HepG2 (cell line): ENCODE measurements around the gene MED22. TPM values are rescaled to one million over a fixed set of nuclear protein-coding genes. Genes with fewer than 3 reads are reported as not detected.

ENCODE experiments used
- ATAC-seq: fragments of 200-7000 bp; cut with Tn5 transposase; 3 replicates; pipeline ENCODE4 v1.9.1; 2020; ENCODE audit warnings: mild to moderate bottlenecking, moderate library complexity
- BruUV-seq: library from RNA; stranded (reverse); fragments of 400-500 nt; replicated peaks from 2 replicates; lab custom pipeline; 2021; lab: Mats Ljungman, UMichigan
- CTCF ChIA-PET: fragments of 300-600 bp; formaldehyde crosslinking; extraction: SDS; loops from one replicate; lab custom pipeline; 2021; ENCODE audit warnings: low total read pairs, inconsistent platforms, low intra/inter-chr PET ratio; lab: Yijun Ruan, JAX
- POLR2A ChIA-PET: fragments of 350-600 bp; sonication (Branson Sonifier 250); formaldehyde crosslinking; loops from one replicate; lab custom pipeline; 2020; ENCODE audit warnings: antibody characterized with exemption, inconsistent platforms; lab: Yijun Ruan, JAX
- DNase-seq: peaks from one replicate; pipeline ENCODE4 v3.0.0-alpha.2; 2015; ENCODE audit warnings: low spot score
- FAIRE-seq: peaks from 3 replicates; lab custom pipeline; 2011; peaks lifted over from hg19 to GRCh38; lab: Jason Lieb, UNC
- H2AFZ ChIP-seq: one replicate; pipeline ENCODE4 v1.6.1; 2011; ENCODE audit warnings: low read length, inconsistent platforms
- H3K27ac ChIP-seq: fragments of 300-600 bp; 3 replicates; pipeline ENCODE4 v1.8.0; 2011; ENCODE audit warnings: mixed run types, mild to moderate bottlenecking, mixed read lengths, low read length, inconsistent platforms; ENCODE audit not compliant: insufficient read depth; ENCODE audit errors: extremely low read length
- H3K27me3 ChIP-seq, 2 experiments: fragments of 200-600 bp in 1 of 2; 2 replicates in 1 of 2; 3 replicates in 1 of 2; pipeline versions ENCODE4 v1.6.0 to v1.8.0; 2011; ENCODE audit warnings: low read length in 2 of 2, mild to moderate bottlenecking in 2 of 2, moderate library complexity in 2 of 2, inconsistent platforms in 1 of 2; ENCODE audit not compliant: insufficient read depth in 2 of 2, control insufficient read depth in 1 of 2
- H3K36me3 ChIP-seq, 2 experiments: fragments of 200-600 bp in 1 of 2; replicated peaks in 1 of 2; 2 replicates in 1 of 2; 3 replicates in 1 of 2; pipeline versions ENCODE4 v1.5.1 to v1.8.0; 2011; ENCODE audit warnings: low read length in 2 of 2, inconsistent platforms in 1 of 2; ENCODE audit not compliant: insufficient read depth in 2 of 2, control insufficient read depth in 1 of 2
- H3K4me1 ChIP-seq: 2 replicates; pipeline ENCODE4 v1.5.1; 2012; ENCODE audit warnings: low read length, inconsistent platforms; ENCODE audit not compliant: insufficient read depth
- H3K4me2 ChIP-seq: 2 replicates; pipeline ENCODE4 v1.6.0; 2011; ENCODE audit warnings: low read depth, low read length, inconsistent platforms
- H3K4me3 ChIP-seq, 3 experiments: fragments of 200-600 bp in 1 of 3; sonication (generic), shearing (Covaris generic) in 1 of 3; replicated peaks in 1 of 3; 2 replicates each; pipeline ENCODE4 v1.5.1; 2011 to 2016; ENCODE audit warnings: low read length in 3 of 3, inconsistent platforms in 2 of 3, low read depth in 2 of 3, mild to moderate bottlenecking in 2 of 3, control low read depth in 1 of 3, mixed read lengths in 1 of 3; ENCODE audit not compliant: insufficient read depth in 1 of 3
- H3K79me2 ChIP-seq: one replicate; pipeline ENCODE4 v1.6.1; 2011; ENCODE audit warnings: low read length, inconsistent platforms; ENCODE audit not compliant: insufficient read depth
- H3K9ac ChIP-seq: 2 replicates; pipeline ENCODE4 v1.6.0; 2011; ENCODE audit warnings: mild to moderate bottlenecking, low read depth, low read length, inconsistent platforms; ENCODE audit not compliant: insufficient read depth
- H3K9me3 ChIP-seq: 2 replicates; pipeline ENCODE4 v1.5.1; 2012; ENCODE audit warnings: mild to moderate bottlenecking, low read length
- H4K20me1 ChIP-seq: 2 replicates; pipeline ENCODE4 v1.6.0; 2011; ENCODE audit warnings: inconsistent platforms, mild to moderate bottlenecking, low read length, moderate library complexity; ENCODE audit not compliant: insufficient read depth
- ETV5 ChIP-seq: IDR thresholded peaks from 2 replicates; pipeline ENCODE4 v1.6.1; 2018; ENCODE audit warnings: missing biosample characterization, missing genetic modification reagents, inconsistent platforms, borderline replicate concordance
- GABPB1 ChIP-seq: IDR thresholded peaks from 2 replicates; pipeline ENCODE4 v1.6.1; 2016; ENCODE audit warnings: mild to moderate bottlenecking, missing genetic modification reagents, moderate library complexity, missing compliant biosample characterization
- HDAC1 ChIP-seq: sonication (generic); formaldehyde crosslinking; IDR thresholded peaks from 2 replicates; pipeline ENCODE4 v1.5.1; 2020; ENCODE audit warnings: mild to moderate bottlenecking, missing genetic modification reagents
- HOXD1 ChIP-seq: sonication (generic); formaldehyde crosslinking; IDR thresholded peaks from 2 replicates; pipeline ENCODE4 v1.5.0; 2020; ENCODE audit warnings: missing genetic modification reagents
- MTF2 ChIP-seq: sonication (generic); formaldehyde crosslinking; IDR thresholded peaks from 2 replicates; pipeline ENCODE4 v1.5.0; 2020; ENCODE audit warnings: missing genetic modification reagents, borderline replicate concordance
- RCOR2 ChIP-seq: IDR thresholded peaks from 2 replicates; pipeline ENCODE4 v1.6.1; 2016; ENCODE audit warnings: missing biosample characterization, missing genetic modification reagents
- SP4 ChIP-seq: sonication (generic); formaldehyde crosslinking; IDR thresholded peaks from 2 replicates; pipeline ENCODE4 v1.8.1; 2023; ENCODE audit warnings: mild to moderate bottlenecking, missing genetic modification reagents
- SRF ChIP-seq: IDR thresholded peaks from 2 replicates; pipeline ENCODE4 v1.6.1; 2011; ENCODE audit warnings: mild to moderate bottlenecking, low read depth, low read length, moderate library complexity
- TEAD2 ChIP-seq: sonication (generic); formaldehyde crosslinking; IDR thresholded peaks from 2 replicates; pipeline ENCODE4 v1.9.0; 2021; ENCODE audit warnings: missing genetic modification reagents
- THAP11 ChIP-seq: IDR thresholded peaks from 2 replicates; pipeline ENCODE4 v1.6.1; 2016; ENCODE audit warnings: missing biosample characterization, missing genetic modification reagents
- ZMAT3 ChIP-seq: sonication (generic); formaldehyde crosslinking; conservative IDR thresholded peaks from 2 replicates; pipeline ENCODE4 v1.7.0; 2021; ENCODE audit warnings: missing genetic modification reagents
- ZNF292 ChIP-seq: sonication (generic); formaldehyde crosslinking; IDR thresholded peaks from 2 replicates; pipeline ENCODE4 v1.8.1; 2022; ENCODE audit warnings: mild to moderate bottlenecking, low read depth, missing genetic modification reagents, borderline replicate concordance
- ZNF558 ChIP-seq: sonication (generic); formaldehyde crosslinking; IDR thresholded peaks from 2 replicates; pipeline ENCODE4 v1.9.0; 2022; ENCODE audit warnings: mild to moderate bottlenecking, missing genetic modification reagents, borderline replicate concordance
- ZNF607 ChIP-seq: sonication (generic); formaldehyde crosslinking; IDR thresholded peaks from 2 replicates; pipeline ENCODE4 v1.5.1; 2020; ENCODE audit warnings: missing genetic modification reagents, mild to moderate bottlenecking, borderline replicate concordance
- WGBS: methylation state at CpG from one replicate; pipeline ENCODE4 v1.1.6; 2017; ENCODE audit warnings: low lambda C conversion rate; 5-methylcytosine and 5-hydroxymethylcytosine counted together
- in situ Hi-C: cut with HindIII; loops from 2 replicates; pipeline ENCODE4 v1.10.0; 2017; ENCODE audit warnings: low pct_unique_long_range_greater_than_20kb; ENCODE audit not compliant: extremely low pct_ligation_motif_present
- intact Hi-C: fragments of 100-400 bp; cut with micrococcal nuclease; formaldehyde crosslinking; loops from one replicate; pipeline ENCODE4 v1.10.0; 2022; ENCODE audit not compliant: unreplicated experiment
- polyA plus RNA-seq, 8 experiments: library from polyadenylated mRNA; depleted of rRNA in 3 of 8; stranded (reverse) in 7 of 8; unstranded in 1 of 8; fragments of >200 nt; fragmentation: Illumina TruSeq in 4 of 8; extraction: Trizol in 4 of 8; gene quantifications; 2 replicates each; pipeline versions ENCODE4 v1.2.1 to v1.2.3, GENCODE V29; 2011 to 2016; ENCODE audit warnings: low read depth in 4 of 8, missing spikeins in 1 of 8, mixed read lengths in 1 of 8; ENCODE audit not compliant: insufficient read depth in 1 of 8
- total RNA-seq, 5 experiments: library from RNA; depleted of rRNA; stranded (reverse); fragments of >200 nt; fragmentation: Illumina TruSeq; extraction: Trizol; gene quantifications; 2 replicates each; pipeline ENCODE4 v1.2.3, GENCODE V29; 2016; ENCODE audit warnings: low read depth in 1 of 5
- TF ChIP-seq, protein P1 (sequence below): sonication (generic); formaldehyde crosslinking; conservative IDR thresholded peaks from 2 replicates; pipeline ENCODE4 v1.4.0; 2020; ENCODE audit warnings: mild to moderate bottlenecking, missing genetic modification reagents, moderate library complexity
- TF ChIP-seq, protein P2 (sequence below): sonication (generic); formaldehyde crosslinking; IDR thresholded peaks from 2 replicates; pipeline ENCODE4 v1.8.1; 2023; ENCODE audit warnings: mild to moderate bottlenecking, moderate library complexity, missing genetic modification reagents
- TF ChIP-seq, protein P3 (sequence below): sonication (generic); formaldehyde crosslinking; IDR thresholded peaks from 2 replicates; pipeline ENCODE4 v1.4.0; 2020; ENCODE audit warnings: missing genetic modification reagents

MED22 gene
- total and polyA plus RNA-seq, 2 of the 13 experiments (the other 11 are each of a cell fraction or from before 2014, with no cell fraction given), result 15.8 to 22.1 TPM

DNA sequence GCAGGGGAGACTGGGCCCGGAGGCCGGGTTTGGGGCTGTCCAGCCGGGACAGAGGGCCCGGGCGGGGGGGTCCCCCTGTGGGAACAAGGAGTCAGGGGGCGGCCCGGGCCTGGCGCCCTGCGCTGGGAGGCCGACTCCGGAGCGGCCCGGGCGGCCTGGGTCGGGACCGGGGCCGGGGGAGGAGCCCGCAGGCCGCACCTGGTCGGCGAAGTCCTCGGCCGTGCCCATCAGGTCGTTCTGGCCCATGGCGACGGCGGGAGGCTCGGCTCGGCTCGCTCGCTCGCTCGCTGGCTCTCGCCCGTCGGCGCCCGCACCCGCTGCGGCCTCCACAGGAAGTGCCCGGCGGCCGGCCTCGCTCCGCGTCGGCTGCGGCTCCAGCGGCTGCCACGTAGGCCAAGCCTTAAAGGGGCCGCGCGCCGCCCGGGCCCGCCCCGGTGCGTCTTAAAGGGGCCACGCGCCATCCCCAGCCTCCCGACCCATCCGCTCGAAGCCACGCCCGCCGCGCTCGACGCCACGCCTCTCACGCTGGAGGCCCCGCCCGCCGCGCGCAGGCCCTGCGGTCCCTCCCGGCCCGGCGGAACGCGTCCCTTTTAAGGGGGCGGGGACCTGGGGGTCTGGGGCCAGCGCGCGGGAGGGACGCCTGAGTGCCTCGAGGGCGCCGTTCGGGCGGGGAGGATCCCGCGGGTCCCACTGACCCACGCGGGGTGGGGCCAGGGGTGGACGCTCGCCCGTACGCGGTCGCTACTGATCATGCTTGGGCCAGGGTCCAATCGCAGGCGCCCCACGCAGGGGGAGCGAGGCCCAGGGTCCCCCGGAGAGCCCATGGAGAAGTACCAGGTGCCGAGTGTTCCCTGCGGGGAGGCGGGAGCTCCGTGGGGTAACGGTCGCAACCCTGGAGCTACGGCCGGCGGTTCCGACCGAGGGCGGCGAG, 28.1 kb upstream of the MED22 start, which contains the start of the genes STKLD1 and SURF4:
TSS of gene STKLD1 (plus strand) at position 643 of the 931 bp plus-strand sequence. CDS start at position 751, 108 bp downstream.
TSS of gene SURF4 (minus strand) at position 337 of the 931 bp plus-strand sequence. CDS start at position 246, 91 bp downstream.
- no TSS peak for BruUV-seq
- Histone ChIP-seq H3K4me1 (peaks cover 70% of the 10 kb centered on the region), H3K4me3 (peak within 1 kb of the TSS; percentile 72 to 86 (median 76)), H4K20me1 (peaks cover 41% of the 10 kb centered on the region), H2AFZ (no peak within 1 kb of the TSS), H3K79me2 (peaks cover 45% of the 10 kb centered on the region), H3K27me3 (no peaks in the 10 kb centered on the region), H3K4me2 (peak within 1 kb of the TSS; percentile 87), H3K27ac (peak within 1 kb of the TSS; percentile 97), H3K9me3 (no peaks in the 10 kb centered on the region), H3K9ac (peak within 1 kb of the TSS; percentile 99), H3K36me3 (peaks cover 6 to 24% of the 10 kb centered on the region in 2 experiments; a peak in 4 of 5 replicates)
- DNase-seq (peak; percentile 86), ATAC-seq (peak; percentile 87), FAIRE-seq (no peak)
- intact Hi-C loops, result no loop called here
- POLR2A ChIA-PET, result interaction anchor here (0.9 to 2.0 kb wide), 12 partner anchors 9 to 103 kb away, joined by 3 to 13 read pairs (median 5); partner anchors contain the start of genes CACFD1, MED22, RPL7A and SLC2A6
- CTCF ChIA-PET, result no interaction called here
- in situ Hi-C loops, result no loop called here
- WGBS, result 0% methylated on average over 21 of the region's 120 CpGs
- TF ChIP-seq HOXD1, result peak; percentile 8; the same call in 1 of the 2 replicates
- TF ChIP-seq SP4 (CRISPR knock-in tag), result peak; percentile 98
- TF ChIP-seq TEAD2 (CRISPR knock-in tag), result 0 out of 2 replicates have a peak, but pooled peaks have one; percentile 10
- peak; percentile 84 for TF ChIP-seq GABPB1
- TF ChIP-seq, protein P1, sequence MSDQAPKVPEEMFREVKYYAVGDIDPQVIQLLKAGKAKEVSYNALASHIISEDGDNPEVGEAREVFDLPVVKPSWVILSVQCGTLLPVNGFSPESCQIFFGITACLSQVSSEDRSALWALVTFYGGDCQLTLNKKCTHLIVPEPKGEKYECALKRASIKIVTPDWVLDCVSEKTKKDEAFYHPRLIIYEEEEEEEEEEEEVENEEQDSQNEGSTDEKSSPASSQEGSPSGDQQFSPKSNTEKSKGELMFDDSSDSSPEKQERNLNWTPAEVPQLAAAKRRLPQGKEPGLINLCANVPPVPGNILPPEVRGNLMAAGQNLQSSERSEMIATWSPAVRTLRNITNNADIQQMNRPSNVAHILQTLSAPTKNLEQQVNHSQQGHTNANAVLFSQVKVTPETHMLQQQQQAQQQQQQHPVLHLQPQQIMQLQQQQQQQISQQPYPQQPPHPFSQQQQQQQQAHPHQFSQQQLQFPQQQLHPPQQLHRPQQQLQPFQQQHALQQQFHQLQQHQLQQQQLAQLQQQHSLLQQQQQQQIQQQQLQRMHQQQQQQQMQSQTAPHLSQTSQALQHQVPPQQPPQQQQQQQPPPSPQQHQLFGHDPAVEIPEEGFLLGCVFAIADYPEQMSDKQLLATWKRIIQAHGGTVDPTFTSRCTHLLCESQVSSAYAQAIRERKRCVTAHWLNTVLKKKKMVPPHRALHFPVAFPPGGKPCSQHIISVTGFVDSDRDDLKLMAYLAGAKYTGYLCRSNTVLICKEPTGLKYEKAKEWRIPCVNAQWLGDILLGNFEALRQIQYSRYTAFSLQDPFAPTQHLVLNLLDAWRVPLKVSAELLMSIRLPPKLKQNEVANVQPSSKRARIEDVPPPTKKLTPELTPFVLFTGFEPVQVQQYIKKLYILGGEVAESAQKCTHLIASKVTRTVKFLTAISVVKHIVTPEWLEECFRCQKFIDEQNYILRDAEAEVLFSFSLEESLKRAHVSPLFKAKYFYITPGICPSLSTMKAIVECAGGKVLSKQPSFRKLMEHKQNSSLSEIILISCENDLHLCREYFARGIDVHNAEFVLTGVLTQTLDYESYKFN (CRISPR knock-in tag), result peak; percentile 30; the same call in 1 of the 2 replicates
- TF ChIP-seq THAP11, result peak; percentile 61; the same call in 1 of the 2 replicates
- TF ChIP-seq ZNF558 (CRISPR knock-in tag), result peak; percentile 79; the same call in 1 of the 2 replicates
- TF ChIP-seq, protein P2, sequence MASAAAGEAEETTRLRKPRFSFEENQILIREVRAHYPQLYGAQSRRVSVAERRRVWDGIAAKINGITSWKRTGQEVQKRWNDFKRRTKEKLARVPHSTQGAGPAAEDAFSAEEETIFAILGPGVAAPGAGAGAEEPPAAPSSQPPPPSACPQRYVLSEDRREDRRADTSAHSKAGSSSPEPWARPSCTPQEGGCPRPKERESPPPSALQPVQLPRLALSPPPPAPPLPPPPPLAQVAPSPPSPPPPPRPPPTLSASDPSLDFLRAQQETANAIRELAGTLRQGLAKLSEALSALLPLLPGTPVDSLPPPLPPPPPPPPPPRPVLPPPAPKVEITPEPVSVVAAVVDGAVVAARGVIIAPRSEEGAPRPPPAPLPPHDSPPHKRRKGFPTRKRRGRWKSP (CRISPR knock-in tag), result peak; percentile 50; the same call in 1 of the 2 replicates
- TF ChIP-seq ZNF607 (CRISPR knock-in tag), result peak; percentile 73
- TF ChIP-seq SRF, result peak; percentile 38; the same call in 1 of the 2 replicates
- TF ChIP-seq ZNF292 (CRISPR knock-in tag), result 0 out of 2 replicates have a peak, but pooled peaks have one; percentile 18
- TF ChIP-seq RCOR2 (CRISPR knock-in tag), result no peak
- TF ChIP-seq ETV5 (CRISPR knock-in tag), result peak; percentile 51; the same call in 1 of the 2 replicates
- TF ChIP-seq, protein P3, sequence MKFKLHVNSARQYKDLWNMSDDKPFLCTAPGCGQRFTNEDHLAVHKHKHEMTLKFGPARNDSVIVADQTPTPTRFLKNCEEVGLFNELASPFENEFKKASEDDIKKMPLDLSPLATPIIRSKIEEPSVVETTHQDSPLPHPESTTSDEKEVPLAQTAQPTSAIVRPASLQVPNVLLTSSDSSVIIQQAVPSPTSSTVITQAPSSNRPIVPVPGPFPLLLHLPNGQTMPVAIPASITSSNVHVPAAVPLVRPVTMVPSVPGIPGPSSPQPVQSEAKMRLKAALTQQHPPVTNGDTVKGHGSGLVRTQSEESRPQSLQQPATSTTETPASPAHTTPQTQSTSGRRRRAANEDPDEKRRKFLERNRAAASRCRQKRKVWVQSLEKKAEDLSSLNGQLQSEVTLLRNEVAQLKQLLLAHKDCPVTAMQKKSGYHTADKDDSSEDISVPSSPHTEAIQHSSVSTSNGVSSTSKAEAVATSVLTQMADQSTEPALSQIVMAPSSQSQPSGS (CRISPR knock-in tag), result 0 out of 2 replicates have a peak, but pooled peaks have one; percentile 11
- TF ChIP-seq HDAC1, result peak; percentile 56
- 0 out of 2 replicates have a peak, but pooled peaks have one; percentile 61 for TF ChIP-seq ZMAT3 (CRISPR knock-in tag)
- no peak for TF ChIP-seq MTF2 (CRISPR knock-in tag)
